ENCODE measurements around the gene RDH5. TPM values are rescaled to one million over a fixed set of nuclear protein-coding genes. Genes with fewer than 3 reads are reported as not detected.

The RDH5 gene
- total and polyA plus RNA-seq, 2 of the 4 experiments (the other 2 are of a cell fraction): 7.3 to 18.8 TPM

- dilution Hi-C loops (cut with HindIII; ENCODE audit: low sequenced_read_pairs, unreplicated experiment): no loop called here
- 0 out of 2 replicates have a peak overlapping the region, but pooled peaks have one; percentile 70 for H3K4ac ChIP-seq (ENCODE audit: low read depth, low read length)
- 35% methylated on average over 4 of the region's 6 CpGs; no CpG with 5 or more reads in 1 of the 2 experiments for WGBS, 2 experiments (ENCODE audit: extremely low coverage in 2 of 2, insufficient read length in 1 of 2)
These were observed 16.8 kb downstream of the RDH5 start for GRCh38 chr12:55736780-55737580.

More at GRCh38 chr12:55736780-55737580, 16.8 kb downstream of the RDH5 start:
- Histone ChIP-seq H2BK5ac (ENCODE audit: low read depth, low read length, poor library complexity, severe bottlenecking) (no peak overlapping the region), H4K91ac (ENCODE audit: insufficient read depth, low read depth, low read length) (no peak overlapping the region), H3K18ac (ENCODE audit: low read depth, low read length) (no peak overlapping the region), H2BK120ac (ENCODE audit: low read depth, low read length) (no peak overlapping the region), H2BK20ac (ENCODE audit: low read depth, low read length) (no peak overlapping the region), H3K23ac (ENCODE audit: low read depth, low read length) (no peak overlapping the region), H4K8ac (ENCODE audit: low read depth in 2 of 2, low read length in 2 of 2) (no peak overlapping the region; a peak in 2 of 4 replicates), H3K27ac (ENCODE audit: insufficient read depth, low read length) (no peak overlapping the region), H4K20me1 (ENCODE audit: insufficient read depth, low read length) (no peaks in the 10 kb centered on the region), H3K79me1 (ENCODE audit: low read depth in 1 of 2, low read length in 2 of 2) (peaks cover 0 to 22% of the 10 kb centered on the region in 2 experiments; a peak in 2 of 4 replicates), H3K36me3 (ENCODE audit: control insufficient read depth, insufficient read depth, low read length) (no peaks in the 10 kb centered on the region), H2AK5ac (ENCODE audit: low read depth, low read length) (peak overlapping the region; percentile 64; the same call in 1 of the 2 replicates), H3K9me3 (ENCODE audit: control insufficient read depth, insufficient read depth, low read length) (no peaks in the 10 kb centered on the region), H2AFZ (replicated peaks; ENCODE audit: low read length, poor library complexity) (peak overlapping the region; percentile 96), H3K9ac (ENCODE audit: low read depth, low read length) (no peak overlapping the region), H3K4me3 (ENCODE audit: insufficient read depth, low read depth, low read length) (no peak overlapping the region), H3K27me3 (ENCODE audit: control insufficient read depth, insufficient read depth, low read length) (no peaks in the 10 kb centered on the region), H3K4me1 (ENCODE audit: control insufficient read depth, insufficient read depth, low read length) (peaks cover 6% of the 10 kb centered on the region), H2BK15ac (ENCODE audit: low read depth, low read length) (no peak overlapping the region), H4K5ac (ENCODE audit: low read depth, low read length) (no peak overlapping the region), H2AK9ac (replicated peaks; ENCODE audit: low read depth, low read length, poor library complexity) (peak overlapping the region; percentile 81), H3K4me2 (ENCODE audit: low read depth, low read length) (no peak overlapping the region), H3K9me1 (ENCODE audit: insufficient read depth, low read length) (peaks cover 3% of the 10 kb centered on the region; the same call in 1 of the 2 replicates), H3K14ac (replicated peaks; ENCODE audit: low read depth, low read length) (no peak overlapping the region), H3K56ac (ENCODE audit: extremely low read depth, insufficient read depth, low read length) (no peak overlapping the region)
- DNase-seq: peak; percentile 66
- ChIA-PET POLR2A (ENCODE audit: unreplicated experiment) (no interaction called here), CTCF (interaction anchor here (1.0 to 2.7 kb wide), 7 partner anchors 8 to 292 kb away, joined by 3 to 16 read pairs (median 5); partner anchors contain the start of genes CD63 and RDH5)
- in situ Hi-C loops (cut with MboI; ENCODE audit: low sequenced_read_pairs): loop anchor here (5.0 kb wide), 1 partner anchor 205 kb away; no protein-coding TSS in a partner anchor
- BruUV-seq (replicated peaks): no TSS peak
- intact Hi-C loops (cut with micrococcal nuclease): loop anchor here (1.0 to 5.0 kb wide), 3 partner anchors 56 to 305 kb away; partner anchors contain the start of gene RPS26
- peak; percentile 58 for ATAC-seq (ENCODE audit: low read depth)
- TF ChIP-seq MAFK (IDR thresholded peaks at IDR 0.05; ENCODE audit: low read depth, low read length) (peak; percentile 66), FOS (IDR thresholded peaks at IDR 0.05; ENCODE audit: low read depth, low read length) (no peak), CTCF (conservative IDR thresholded peaks at IDR 0.05; ENCODE audit: low read depth, low read length) (peak; percentile 87), NFE2L2 (IDR thresholded peaks at IDR 0.05; ENCODE audit: low read depth, low read length) (no peak), RAD21 (IDR thresholded peaks at IDR 0.05; ENCODE audit: low read length) (peak; percentile 87), SMC3 (IDR thresholded peaks at IDR 0.05; ENCODE audit: low read depth, low read length) (peak; percentile 83)
